Mesenchymal stem cell (in vitro differentiated cells and primary cell): ENCODE data around the gene PRR22.
A peak's percentile ranks its signal among the peaks of the same experiment; 100 is the strongest.
"Not testable (repeated sequence)": the region's sequence is repeated elsewhere in the genome, so short reads cannot be mapped to it uniquely, and the experiment has no call there.

Experiments
- DNase-seq: peaks from one replicate; pipeline ENCODE4 v3.0.0-alpha.2; 2013
- H2AFZ ChIP-seq: one replicate; pipeline ENCODE4 v1.6.1; 2013; ENCODE audit warnings: low read depth, mild to moderate bottlenecking, control low read depth, inconsistent platforms, low read length, moderate library complexity
- H2AK5ac ChIP-seq: 2 replicates; pipeline ENCODE4 v1.6.1; 2013; ENCODE audit warnings: low read length, moderate library complexity, mild to moderate bottlenecking, inconsistent platforms; ENCODE audit not compliant: severe bottlenecking
- H2BK120ac ChIP-seq: one replicate; pipeline ENCODE4 v1.6.1; 2013; ENCODE audit warnings: low read depth, mild to moderate bottlenecking, inconsistent platforms, low read length, moderate library complexity
- H2BK12ac ChIP-seq, 2 experiments: one replicate each; pipeline ENCODE4 v1.6.1; 2013; ENCODE audit warnings: inconsistent platforms in 2 of 2, low read length in 2 of 2, mild to moderate bottlenecking in 2 of 2, moderate library complexity in 2 of 2, control low read depth in 1 of 2
- H2BK15ac ChIP-seq: one replicate; pipeline ENCODE4 v1.6.1; 2013; ENCODE audit warnings: mild to moderate bottlenecking, low read depth, inconsistent platforms; ENCODE audit not compliant: poor library complexity, severe bottlenecking
- H2BK5ac ChIP-seq: 2 replicates; pipeline ENCODE4 v1.6.1; 2013; ENCODE audit warnings: low read depth, mild to moderate bottlenecking, low read length, control low read depth, inconsistent platforms; ENCODE audit not compliant: poor library complexity, severe bottlenecking
- H3K14ac ChIP-seq, 2 experiments: one replicate each; pipeline ENCODE4 v1.6.1; 2013; ENCODE audit warnings: inconsistent platforms in 2 of 2, low read length in 2 of 2, control low read depth in 1 of 2, mild to moderate bottlenecking in 1 of 2, moderate library complexity in 1 of 2
- H3K18ac ChIP-seq, 2 experiments: one replicate each; pipeline ENCODE4 v1.6.1; 2013; ENCODE audit warnings: inconsistent platforms in 2 of 2, low read length in 2 of 2, control low read depth in 1 of 2, low read depth in 1 of 2, mild to moderate bottlenecking in 1 of 2
- H3K23ac ChIP-seq, 2 experiments: one replicate each; pipeline ENCODE4 v1.6.1; 2013; ENCODE audit warnings: inconsistent platforms in 2 of 2, low read length in 2 of 2, mild to moderate bottlenecking in 2 of 2, moderate library complexity in 2 of 2, control low read depth in 1 of 2
- H3K27ac ChIP-seq: 2 replicates; pipeline ENCODE4 v1.5.1; 2013; ENCODE audit warnings: mild to moderate bottlenecking, moderate library complexity, low read length, control low read depth, inconsistent platforms; ENCODE audit not compliant: poor library complexity, severe bottlenecking
- H3K27me3 ChIP-seq, 2 experiments: 2 replicates each; pipeline versions ENCODE4 v1.6.1 to v1.7.0; 2013; ENCODE audit warnings: low read length in 2 of 2, mild to moderate bottlenecking in 2 of 2, moderate library complexity in 2 of 2, control low read depth in 1 of 2, inconsistent platforms in 1 of 2; ENCODE audit not compliant: control insufficient read depth in 1 of 2, insufficient read depth in 1 of 2
- H3K36me3 ChIP-seq, 2 experiments: 2 replicates each; pipeline versions ENCODE4 v1.6.1 to v1.7.0; 2013; ENCODE audit warnings: low read length in 2 of 2, control low read depth in 1 of 2, inconsistent platforms in 1 of 2, low read depth in 1 of 2, mild to moderate bottlenecking in 1 of 2; ENCODE audit not compliant: insufficient read depth in 2 of 2, control insufficient read depth in 1 of 2
- H3K4ac ChIP-seq, 2 experiments: one replicate each; pipeline ENCODE4 v1.6.1; 2013; ENCODE audit warnings: inconsistent platforms in 2 of 2, low read length in 2 of 2, mild to moderate bottlenecking in 2 of 2, moderate library complexity in 2 of 2, control low read depth in 1 of 2, low read depth in 1 of 2
- H3K4me1 ChIP-seq: 2 replicates; pipeline ENCODE4 v1.6.1; 2013; ENCODE audit warnings: low read depth, low read length, control low read depth; ENCODE audit not compliant: control insufficient read depth, insufficient read depth
- H3K4me2 ChIP-seq: 2 replicates; pipeline ENCODE4 v1.6.1; 2013; ENCODE audit warnings: low read length, mild to moderate bottlenecking, inconsistent platforms; ENCODE audit not compliant: poor library complexity, severe bottlenecking
- H3K4me3 ChIP-seq, 2 experiments: 2 replicates each; pipeline versions ENCODE4 v1.5.1 to v1.7.0; 2013; ENCODE audit warnings: low read length in 2 of 2, mild to moderate bottlenecking in 2 of 2, control low read depth in 1 of 2, low read depth in 1 of 2; ENCODE audit not compliant: insufficient read depth in 1 of 2
- H3K79me1 ChIP-seq: replicated peaks from 2 replicates; pipeline ENCODE4 v1.6.1; 2013; ENCODE audit warnings: mild to moderate bottlenecking, control low read depth, low read length, inconsistent platforms; ENCODE audit not compliant: poor library complexity, severe bottlenecking
- H3K9ac ChIP-seq: 2 replicates; pipeline ENCODE4 v1.7.0; 2013; ENCODE audit warnings: mild to moderate bottlenecking, low read length, moderate library complexity
- H3K9me3 ChIP-seq: 2 replicates; pipeline ENCODE4 v1.7.0; 2013; ENCODE audit warnings: mild to moderate bottlenecking, low read length; ENCODE audit not compliant: control insufficient read depth
- H4K8ac ChIP-seq: one replicate; pipeline ENCODE4 v1.6.1; 2013; ENCODE audit warnings: inconsistent platforms, mild to moderate bottlenecking, low read length, moderate library complexity
- H4K91ac ChIP-seq: one replicate; pipeline ENCODE4 v1.6.1; 2013; ENCODE audit warnings: mild to moderate bottlenecking, low read length, inconsistent platforms
- WGBS: methylation state at CpG from one replicate; pipeline ENCODE4 v1.1.7; 2013; ENCODE audit warnings: mixed read lengths; 5-methylcytosine and 5-hydroxymethylcytosine counted together

The PRR22 gene

DNA sequence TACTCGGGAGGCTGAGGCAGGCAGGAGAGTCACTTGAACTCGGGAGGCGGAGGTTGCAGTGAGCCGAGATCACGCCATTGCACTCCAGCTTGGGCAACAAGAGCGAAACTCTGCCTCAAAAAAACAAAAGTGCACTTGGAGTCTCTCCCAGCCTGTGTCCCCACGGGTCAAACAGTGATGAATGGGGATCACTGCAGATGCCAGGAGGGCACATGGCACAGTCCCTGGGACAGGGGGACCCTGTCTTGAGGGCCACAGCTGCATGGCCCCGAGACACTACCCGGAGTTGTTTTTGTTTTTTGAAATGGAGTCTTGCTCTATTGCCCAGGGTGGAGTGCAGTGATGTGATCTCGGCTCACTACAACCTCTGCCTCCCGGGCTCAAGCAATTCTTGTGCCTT lies 3.6 kb downstream of the PRR22 start:
- H2BK120ac ChIP-seq, H3K4me3 ChIP-seq, H3K9me3 ChIP-seq, H3K9ac ChIP-seq, H4K91ac ChIP-seq, H2AFZ ChIP-seq, H2AK5ac ChIP-seq, H3K4me2 ChIP-seq, H2BK5ac ChIP-seq, H2BK12ac ChIP-seq, H3K4me1 ChIP-seq, H2BK15ac ChIP-seq, H4K8ac ChIP-seq, H3K18ac ChIP-seq, H3K27ac ChIP-seq, H3K23ac ChIP-seq, H3K14ac ChIP-seq, H3K4ac ChIP-seq, DNase-seq, H3K27me3 ChIP-seq: not testable (repeated sequence)
- peaks cover 19 to 39% of the 10 kb centered on the region in 2 experiments for H3K36me3 ChIP-seq
- 93% methylated on average over 11 of the region's 11 CpGs for WGBS
- H3K79me1 ChIP-seq = peaks cover 16% of the 10 kb centered on the region

DNA sequence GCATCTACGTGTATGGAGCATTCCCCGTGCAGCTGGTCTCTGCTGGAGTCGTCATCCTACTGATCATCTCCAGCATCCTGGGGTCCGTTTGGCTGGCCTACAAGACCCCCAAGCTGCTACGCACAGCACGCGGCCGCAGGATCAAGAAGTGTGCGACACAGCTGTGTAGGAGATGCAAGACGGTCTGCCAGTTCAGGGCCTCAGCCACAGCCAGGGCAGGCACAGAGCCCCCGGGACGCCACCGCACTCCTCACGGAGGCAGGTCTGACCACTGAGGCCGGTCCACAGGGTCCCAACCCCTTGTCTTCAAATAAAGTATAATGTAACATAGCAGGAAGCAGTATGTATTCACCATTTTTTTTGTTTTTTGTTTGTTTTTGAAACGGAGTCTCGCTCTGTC lies 6.1 kb downstream of the PRR22 start:
- Histone ChIP-seq H4K91ac (no peak overlapping the region), H3K27me3 (peaks cover 0 to 8% of the 10 kb centered on the region in 2 experiments), H3K14ac (no peak overlapping the region), H3K4me2 (no peak overlapping the region), H3K9me3 (no peaks in the 10 kb centered on the region), H3K4me1 (peaks cover 1% of the 10 kb centered on the region), H3K23ac (no peak overlapping the region), H3K79me1 (no peaks in the 10 kb centered on the region), H2BK15ac (no peak overlapping the region), H2BK5ac (no peak overlapping the region), H2BK12ac (no peak overlapping the region), H3K4me3 (no peak overlapping the region), H2AFZ (no peak overlapping the region), H2AK5ac (no peak overlapping the region), H3K36me3 (peaks cover 0 to 13% of the 10 kb centered on the region in 2 experiments), H3K27ac (no peak overlapping the region), H3K4ac (no peak overlapping the region), H3K18ac (no peak overlapping the region), H4K8ac (no peak overlapping the region), H2BK120ac (no peak overlapping the region), H3K9ac (no peak overlapping the region)
- WGBS = 92% methylated on average over 16 of the region's 17 CpGs
- no peak for DNase-seq

DNA sequence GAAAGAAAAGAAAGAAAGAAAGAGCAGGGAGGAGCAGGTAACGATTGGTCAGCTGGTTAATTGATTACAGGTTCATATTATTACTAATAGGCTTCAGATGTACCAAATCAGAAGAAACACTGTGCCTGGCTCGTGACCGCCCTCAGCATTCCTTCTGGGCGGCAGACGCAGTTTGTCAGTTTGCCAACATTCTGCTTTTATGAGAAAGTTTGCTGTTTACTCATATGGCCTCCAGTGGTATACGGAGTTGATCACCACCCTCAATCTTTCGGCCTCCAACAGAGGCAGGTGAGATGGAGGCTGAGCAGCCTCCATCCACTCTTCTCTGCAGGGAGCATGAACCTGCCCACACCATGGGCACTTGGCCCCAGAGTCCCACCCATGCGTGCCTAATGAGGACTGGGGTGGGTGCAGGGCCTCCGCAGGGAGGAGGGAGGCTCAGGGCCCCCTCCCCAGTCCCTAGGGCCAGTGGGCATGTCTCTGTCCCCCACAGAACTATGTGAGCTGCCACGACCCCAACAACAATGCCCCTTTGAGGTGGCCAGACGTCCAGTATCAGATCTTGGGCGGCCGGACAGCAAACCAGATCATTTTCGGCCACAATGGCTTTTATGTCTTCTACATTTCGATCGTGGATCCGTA lies 8.8 kb downstream of the PRR22 start:
- Histone ChIP-seq H2BK15ac (no peak overlapping the region), H4K91ac (no peak overlapping the region), H3K79me1 (no peaks in the 10 kb centered on the region), H3K18ac (no peak overlapping the region), H3K23ac (no peak overlapping the region), H4K8ac (no peak overlapping the region), H3K36me3 (no peaks in the 10 kb centered on the region), H3K4me1 (peaks cover 2% of the 10 kb centered on the region), H2BK5ac (no peak overlapping the region), H3K27me3 (peaks cover 0 to 8% of the 10 kb centered on the region in 2 experiments), H2AK5ac (no peak overlapping the region), H3K9ac (peak overlapping the region; percentile 40), H3K14ac (no peak overlapping the region), H3K27ac (no peak overlapping the region), H3K4me2 (no peak overlapping the region), H2BK120ac (no peak overlapping the region), H3K9me3 (no peaks in the 10 kb centered on the region), H3K4me3 (peak overlapping the region in 1 of 2 experiments; percentile 41), H2BK12ac (no peak overlapping the region), H2AFZ (no peak overlapping the region), H3K4ac (no peak overlapping the region)
- WGBS = 83% methylated on average over 16 of the region's 17 CpGs
- DNase-seq = no peak

DNA sequence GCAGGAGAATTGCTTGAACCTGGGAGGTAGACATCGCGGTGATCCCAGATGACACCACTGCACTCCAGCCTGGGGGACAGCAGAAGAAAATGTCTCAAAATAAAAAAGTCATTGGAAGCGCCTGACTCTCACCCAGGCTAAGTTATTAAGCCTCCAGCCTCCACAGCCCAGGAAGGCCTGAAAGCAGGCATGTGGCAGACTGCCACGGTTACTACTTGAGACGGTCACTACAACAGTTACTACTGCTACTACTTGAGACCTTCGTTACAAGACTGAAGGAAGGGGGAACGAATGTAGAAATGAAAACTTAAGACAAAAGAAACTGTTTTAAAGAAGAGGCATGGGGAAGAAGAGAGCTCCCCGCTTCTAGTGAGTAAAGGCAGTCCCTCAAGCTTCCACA lies 9.6 kb downstream of the PRR22 start:
- Histone ChIP-seq H2BK5ac (no peak overlapping the region), H2AK5ac (no peak overlapping the region), H3K27me3 (peaks cover 0 to 8% of the 10 kb centered on the region in 2 experiments), H4K8ac (no peak overlapping the region), H3K79me1 (no peaks in the 10 kb centered on the region), H3K36me3 (no peaks in the 10 kb centered on the region), H2AFZ (no peak overlapping the region), H3K9ac (peak overlapping the region; percentile 49), H2BK120ac (peak overlapping the region; percentile 19), H2BK15ac (no peak overlapping the region), H3K4me2 (no peak overlapping the region), H3K27ac (no peak overlapping the region), H3K4me1 (peaks cover 2% of the 10 kb centered on the region), H3K14ac (no peak overlapping the region), H3K23ac (no peak overlapping the region), H3K18ac (no peak overlapping the region), H3K9me3 (no peaks in the 10 kb centered on the region), H3K4me3 (no peak overlapping the region), H3K4ac (no peak overlapping the region), H2BK12ac (no peak overlapping the region), H4K91ac (no peak overlapping the region)
- DNase-seq = no peak
- 88% methylated on average over 6 of the region's 8 CpGs for WGBS
